Left lobe of liver (tissue), 2 donors: ENCODE data around the gene CACNA1C. TPM values are rescaled to one million over a fixed set of nuclear protein-coding genes. Genes with fewer than 3 reads are reported as not detected.

ENCODE experiments used
- ATAC-seq: fragments of 200-7000 bp; cut with Tn5 transposase; one replicate; pipeline ENCODE4 v1.9.1; 2020; ENCODE audit warnings: mild to moderate bottlenecking, moderate library complexity
- DNase-seq: peaks from one replicate; pipeline ENCODE4 v3.0.0-alpha.2; 2020; ENCODE audit warnings: low spot score
- total RNA-seq: library from RNA; stranded (reverse); gene quantifications from one replicate; pipeline ENCODE4 v1.2.1, GENCODE V29; 2021
- donor health status: DM: no; HTN: no; CAD: no; lungs with moderate emphysema.
- donor health status: DM: no; HTN: yes; CAD: no.

Gene CACNA1C
- total RNA-seq, 1 donor from 2014 or later, result 0.83 TPM

GRCh38 chr12:2376908-2377657 lies 324.3 kb downstream of the CACNA1C start:
- DNase-seq, result no peak
- no peak for ATAC-seq

GRCh38 chr12:2378835-2379330 lies 326.1 kb downstream of the CACNA1C start:
- DNase-seq, result no peak
- no peak for ATAC-seq

- DNase-seq (no peak), ATAC-seq (no peak)
Observed at GRCh38 chr12:2380946-2381345, 328.2 kb downstream of the CACNA1C start.

- DNase-seq, result no peak
- ATAC-seq, result no peak
Observed at GRCh38 chr12:2382370-2383155, 329.8 kb downstream of the CACNA1C start.

- ATAC-seq, result peak; percentile 51
- no peak for DNase-seq
Observed at GRCh38 chr12:2383325-2384028, 330.7 kb downstream of the CACNA1C start.

GRCh38 chr12:2384029-2384386 lies 331.2 kb downstream of the CACNA1C start:
- no peak for ATAC-seq
- no peak for DNase-seq

GRCh38 chr12:2384533-2385351 lies 332.0 kb downstream of the CACNA1C start:
- no peak for ATAC-seq
- DNase-seq, result no peak

GRCh38 chr12:2385529-2385928 lies 332.7 kb downstream of the CACNA1C start:
- ATAC-seq (no peak), DNase-seq (no peak)

GRCh38 chr12:2386566-2386965 lies 333.8 kb downstream of the CACNA1C start:
- DNase-seq (no peak), ATAC-seq (no peak)

- ATAC-seq, result no peak
- no peak for DNase-seq
Observed at GRCh38 chr12:2387103-2387834, 334.5 kb downstream of the CACNA1C start.

- DNase-seq, result no peak
- ATAC-seq, result peak; percentile 21
Observed at GRCh38 chr12:2389079-2389790, 336.4 kb downstream of the CACNA1C start.

- DNase-seq, result no peak
- no peak for ATAC-seq
Observed at GRCh38 chr12:2390133-2390532, 337.3 kb downstream of the CACNA1C start.

GRCh38 chr12:2390850-2391390 lies 338.1 kb downstream of the CACNA1C start:
- ATAC-seq, result no peak

GRCh38 chr12:2391740-2392331 lies 339.0 kb downstream of the CACNA1C start:
- DNase-seq (no peak), ATAC-seq (no peak)

More at GRCh38 chr12:2390850-2391390, 338.1 kb downstream of the CACNA1C start:
- DNase-seq, result no peak

GRCh38 chr12:2393016-2393415 lies 340.2 kb downstream of the CACNA1C start:
- ATAC-seq (no peak), DNase-seq (no peak)

GRCh38 chr12:2393996-2394395 lies 341.2 kb downstream of the CACNA1C start:
- ATAC-seq, result no peak
- no peak for DNase-seq

- ATAC-seq (peak; percentile 78), DNase-seq (no peak)
Observed at GRCh38 chr12:2395354-2395977, 342.7 kb downstream of the CACNA1C start.

- DNase-seq (no peak), ATAC-seq (peak; percentile 35)
Observed at GRCh38 chr12:2396448-2396871, 343.7 kb downstream of the CACNA1C start.
